Activated naive CD8-positive, alpha-beta T cell treated with anti-CD3 and anti-CD28 coated beads, Interleukin-2, amount 50 U/mL, for 16 hours (primary cell): Measurements from ENCODE around the gene LYRM2.

Source experiments
- DNase-seq: peaks from one replicate; pipeline ENCODE4 v3.0.0-alpha.2; 2020; ENCODE audit warnings: low read depth, low spot score

The LYRM2 gene

DNA sequence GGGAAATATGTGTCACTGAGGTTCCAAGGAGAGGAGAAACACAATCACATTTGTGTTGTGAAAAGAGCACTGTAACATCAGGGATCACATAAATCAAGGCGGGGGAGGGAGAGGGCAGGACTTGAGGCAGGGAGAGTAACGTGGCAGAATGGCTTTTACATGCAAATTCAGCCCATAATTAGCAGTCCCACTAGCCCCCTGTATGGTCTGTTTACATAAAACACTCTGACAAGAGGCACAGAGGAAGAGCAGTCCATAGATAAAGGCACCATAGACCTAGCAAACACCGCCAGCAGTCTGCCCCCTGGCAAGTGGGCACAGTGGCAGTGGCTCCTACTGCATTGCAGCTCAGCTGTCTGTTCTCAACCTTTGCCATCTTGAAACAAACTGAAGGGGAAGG lies 82.7 kb downstream of the LYRM2 start:
- no peak for DNase-seq

- no peak for DNase-seq
Observed at GRCh38 chr6:89555031-89555430, 83.5 kb downstream of the LYRM2 start.

- DNase-seq: no peak
Observed at GRCh38 chr6:89554106-89554505, 84.4 kb downstream of the LYRM2 start.

- no peak for DNase-seq
Observed at GRCh38 chr6:89553431-89553830, 85.1 kb downstream of the LYRM2 start.

- no peak for DNase-seq
Observed at GRCh38 chr6:89547281-89547680, 91.3 kb downstream of the LYRM2 start.

DNA sequence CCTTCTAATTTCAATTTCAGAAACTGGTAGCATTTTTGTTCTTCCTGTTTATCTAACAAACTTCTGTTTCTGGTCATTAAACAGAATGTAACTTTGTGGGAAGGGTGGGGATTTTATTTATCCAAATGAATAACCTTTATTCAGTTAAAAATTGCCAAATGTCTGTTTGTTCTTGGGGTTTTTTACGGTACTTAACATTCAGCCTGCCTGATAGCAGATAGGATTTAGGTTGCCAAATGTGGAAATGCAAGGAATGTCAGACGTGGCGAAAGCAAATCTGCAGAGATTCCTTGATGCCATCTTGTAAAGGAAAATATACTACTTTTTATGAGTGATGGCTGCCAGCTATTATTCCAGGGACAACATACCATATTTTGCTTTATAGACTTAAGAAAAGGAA lies 95.7 kb downstream of the LYRM2 start:
- DNase-seq: no peak

DNA sequence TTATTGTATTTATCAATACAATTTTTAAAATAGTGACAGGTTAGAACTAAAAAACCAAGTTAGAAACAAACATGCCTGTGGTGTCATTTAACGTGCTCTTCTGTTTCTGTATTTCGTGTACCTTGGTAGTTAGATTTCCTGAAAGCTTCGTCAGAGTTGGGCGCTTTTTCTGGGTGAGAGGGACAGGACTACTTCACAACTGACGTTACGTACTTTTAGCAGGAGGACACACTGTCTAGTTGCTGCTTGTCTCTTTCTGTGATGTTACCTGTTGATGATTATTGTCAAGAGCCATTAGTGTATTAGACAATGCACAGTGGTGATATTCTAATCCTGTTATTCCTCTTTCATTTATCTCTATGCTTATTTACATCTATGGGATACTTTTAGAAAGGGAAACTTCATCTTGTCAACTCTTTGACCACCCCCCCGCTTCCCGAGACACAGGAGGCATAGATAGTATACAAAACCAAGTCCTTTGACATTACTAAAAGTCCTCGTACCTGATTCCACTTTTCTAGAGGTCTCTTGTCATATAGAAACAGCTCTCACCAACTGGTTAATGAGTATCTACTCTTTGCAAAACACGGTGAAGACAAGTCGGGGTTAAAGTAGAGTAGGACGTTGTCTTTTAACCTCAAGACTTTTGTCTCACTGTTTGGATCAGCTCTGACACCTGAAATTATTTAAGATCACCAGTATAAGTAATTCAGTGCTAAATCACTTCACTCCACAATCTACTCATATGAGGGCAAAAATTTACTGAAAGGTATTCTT lies 96.3 kb downstream of the LYRM2 start:
- DNase-seq: no peak

DNA sequence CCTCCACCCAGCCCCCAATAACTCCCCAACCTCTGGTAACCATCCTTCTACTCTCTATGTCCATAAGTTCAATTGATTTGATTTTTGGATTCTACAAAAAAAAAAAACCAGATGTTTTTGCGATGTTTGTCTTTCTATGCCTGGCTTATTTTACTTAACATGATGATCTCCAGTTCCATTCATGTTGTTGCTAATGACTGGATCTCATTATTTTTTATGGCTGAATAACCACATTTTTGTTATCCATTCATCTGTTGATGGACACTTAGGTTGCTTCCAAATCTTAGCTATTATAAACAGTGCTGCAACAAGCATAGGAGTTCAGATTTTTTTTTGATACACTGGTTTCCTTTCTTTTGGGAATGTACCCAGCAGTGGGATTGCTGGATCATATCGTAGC lies 98.8 kb downstream of the LYRM2 start:
- no peak for DNase-seq

- DNase-seq: no peak
Observed at GRCh38 chr6:89536231-89536630, 102.3 kb downstream of the LYRM2 start.

- no peak for DNase-seq
Observed at GRCh38 chr6:89530982-89531381, 107.6 kb downstream of the LYRM2 start.

DNA sequence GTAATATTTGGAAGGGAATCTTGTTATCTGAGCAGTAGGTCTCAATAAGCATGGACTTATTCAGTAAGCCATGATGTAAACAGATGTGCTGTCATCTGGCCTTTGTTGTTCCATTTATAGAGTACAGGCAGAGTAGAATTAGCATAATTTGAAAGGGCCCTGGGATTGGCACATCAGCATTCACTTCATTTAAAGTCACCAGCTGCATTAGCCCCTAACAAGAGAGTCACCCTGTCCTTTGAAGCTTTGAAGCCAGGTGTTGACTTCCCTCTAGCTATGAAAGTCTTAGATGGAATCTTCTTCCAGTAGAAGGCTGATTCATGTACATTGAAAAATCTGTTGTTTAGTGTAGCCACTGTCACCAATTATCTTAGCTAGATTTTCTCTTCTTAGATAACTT lies 109.7 kb downstream of the LYRM2 start:
- DNase-seq: no peak

DNA sequence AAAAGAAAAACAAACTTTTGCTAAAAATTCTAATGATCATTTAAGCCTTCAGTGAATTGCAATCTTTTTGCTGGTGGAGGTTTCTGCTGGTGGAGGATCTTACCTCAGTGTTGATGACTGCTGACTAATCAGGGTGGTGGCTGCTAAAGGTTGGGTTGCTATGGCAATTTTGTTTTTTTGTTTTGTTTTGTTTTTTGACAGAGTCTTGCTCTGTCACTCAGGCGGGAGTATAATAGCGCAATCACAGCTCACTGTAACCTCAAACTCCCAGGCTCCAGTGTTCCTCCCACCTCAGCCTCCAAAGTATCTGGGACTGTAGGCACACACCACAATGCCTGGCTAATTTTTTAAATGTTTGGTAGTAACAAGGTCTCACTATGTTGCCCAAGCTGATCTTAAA lies 110.9 kb downstream of the LYRM2 start:
- no peak for DNase-seq

GRCh38 chr6:89526563-89526869 lies 112.0 kb downstream of the LYRM2 start:
- DNase-seq: no peak

DNA sequence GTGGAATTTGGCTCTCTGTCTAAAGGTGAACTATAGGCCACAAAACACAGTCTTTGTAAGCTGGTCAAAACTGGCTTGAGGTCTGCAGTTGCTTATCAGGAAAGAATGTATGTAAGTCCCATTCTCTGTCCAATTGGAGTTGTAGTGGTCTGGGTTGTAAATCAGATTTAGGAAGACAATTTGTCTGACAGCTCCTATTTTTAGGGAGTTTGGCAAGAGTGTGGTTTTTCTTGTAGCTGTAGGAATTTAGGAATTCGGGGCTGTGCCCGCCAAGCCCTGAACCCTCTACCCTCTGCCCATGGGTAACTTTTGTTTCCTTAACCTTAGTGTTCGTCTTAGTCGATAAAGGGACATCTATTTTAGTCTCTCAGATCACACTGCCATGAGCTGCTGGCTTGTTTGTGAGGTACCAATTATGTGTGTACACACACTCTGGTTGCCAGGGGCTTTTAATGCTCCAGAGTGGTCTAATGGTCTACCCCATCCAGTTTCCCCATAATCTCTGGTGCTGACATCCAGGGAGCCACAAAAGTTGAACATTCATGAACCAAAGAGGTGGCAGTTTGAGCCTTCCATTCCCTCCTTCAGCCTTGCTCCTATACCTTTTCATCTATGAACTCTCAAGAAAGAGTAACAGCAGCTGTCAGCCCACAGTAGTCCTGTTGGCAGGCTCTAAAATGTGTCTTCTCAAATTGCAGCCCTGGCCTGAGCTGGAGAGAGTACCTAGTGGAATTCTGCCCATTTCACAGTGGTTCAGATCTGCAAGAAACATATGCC lies 112.6 kb downstream of the LYRM2 start:
- DNase-seq: no peak

DNA sequence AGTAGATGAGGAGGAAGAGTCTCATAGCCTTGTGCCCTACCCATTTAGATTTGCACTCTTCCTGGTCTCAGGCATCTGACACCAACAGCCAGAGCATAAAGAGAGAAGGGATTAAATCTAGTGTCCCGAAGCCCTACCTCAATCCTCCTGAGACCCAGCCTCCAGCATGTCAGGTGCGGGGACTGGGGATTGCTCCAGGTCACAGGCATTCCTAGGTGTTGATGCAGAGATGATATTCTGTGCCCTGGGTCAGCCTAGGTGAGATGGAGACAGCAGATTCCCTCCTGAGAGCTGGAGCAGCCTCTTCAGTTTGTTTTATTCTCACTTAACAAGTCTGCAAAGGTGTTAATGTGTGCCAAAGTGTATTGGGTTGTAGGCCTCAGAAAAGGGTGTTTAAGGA lies 115.8 kb downstream of the LYRM2 start:
- no peak for DNase-seq

GRCh38 chr6:89520736-89521135 lies 117.8 kb downstream of the LYRM2 start:
- no peak for DNase-seq

DNA sequence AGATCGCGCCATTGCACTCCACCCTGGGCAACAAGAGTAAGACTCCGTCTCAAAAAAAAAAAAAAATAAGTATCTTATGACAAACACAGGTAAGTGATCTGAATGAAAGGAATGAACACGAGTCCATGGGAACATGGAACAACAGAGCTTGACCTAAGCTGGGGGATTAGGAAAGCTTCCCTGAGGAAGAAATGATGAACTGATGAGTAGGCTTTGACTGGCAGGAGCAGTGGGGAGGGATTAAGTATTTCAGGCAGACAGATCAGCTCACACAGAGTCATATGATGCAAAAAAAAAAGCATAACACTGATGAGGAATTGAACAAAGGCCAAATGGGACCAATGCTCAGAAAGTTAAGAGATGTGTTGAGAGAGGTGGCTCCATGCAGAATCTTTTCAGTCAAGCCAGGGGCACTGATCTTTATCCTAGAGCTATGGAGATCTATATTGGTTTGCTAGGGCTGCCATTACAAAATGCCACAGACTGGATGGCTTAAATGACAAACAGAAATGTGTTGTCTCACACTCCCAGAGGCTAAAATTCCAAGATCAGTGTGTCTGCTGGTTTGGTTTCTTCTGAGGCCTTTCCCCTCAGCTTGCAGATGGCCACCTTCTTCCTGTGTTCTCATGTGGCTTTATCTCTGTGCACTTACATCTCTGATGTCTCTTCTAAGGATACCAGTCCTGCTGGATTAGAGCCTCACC lies 120.0 kb downstream of the LYRM2 start:
- DNase-seq: no peak
